HG03196 (cell line): ENCODE results near the gene SOCS3.
"Not testable (repeated sequence)": the region's sequence is repeated elsewhere in the genome, so short reads cannot be mapped to it uniquely, and the experiment has no call there.

ENCODE experiments used
- ATAC-seq: cut with Tn5 transposase; IDR thresholded peaks from one replicate; pipeline ENCODE4 v1.9.1; 2021; ENCODE audit not compliant: unreplicated experiment

Gene SOCS3

GRCh38 chr17:78313735-78314648 is 45.9 kb downstream of the SOCS3 start:
- no peak for ATAC-seq

- not testable (repeated sequence) for ATAC-seq
Measured at GRCh38 chr17:78309659-78310255, 50.1 kb downstream of the SOCS3 start.

GRCh38 chr17:78307887-78308638 is 51.8 kb downstream of the SOCS3 start:
- ATAC-seq: no peak

- no peak for ATAC-seq
Measured at GRCh38 chr17:78306913-78307312, 53.0 kb downstream of the SOCS3 start.
